HG03460 (cell line): ENCODE results near the gene DSTYK.

ENCODE experiments used
- ATAC-seq: cut with Tn5 transposase; IDR thresholded peaks from one replicate; pipeline ENCODE4 v1.9.1; 2021; ENCODE audit not compliant: unreplicated experiment

The DSTYK gene

DNA sequence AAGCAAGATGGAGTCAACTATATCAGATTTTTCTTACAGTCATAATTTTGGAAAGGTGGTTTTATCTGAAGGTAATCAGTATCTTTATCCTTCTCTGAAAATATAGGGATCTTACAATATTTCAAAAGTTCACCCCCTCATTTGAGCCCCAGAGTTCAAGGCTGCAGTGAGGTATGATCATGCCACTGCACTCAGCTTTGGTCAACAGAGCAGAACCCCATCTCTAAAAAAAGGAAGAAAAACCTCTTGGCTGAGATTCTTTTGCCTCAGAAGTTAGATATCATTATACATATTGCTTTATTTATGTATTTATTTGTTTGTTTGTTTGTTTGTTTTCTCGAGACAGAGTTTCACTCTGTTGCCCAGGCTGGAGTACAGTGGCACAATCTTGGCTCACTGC is 78.2 kb downstream of the DSTYK start:
- no peak for ATAC-seq

- no peak for ATAC-seq
Observed at GRCh38 chr1:205129447-205130029, 82.0 kb downstream of the DSTYK start.

DNA sequence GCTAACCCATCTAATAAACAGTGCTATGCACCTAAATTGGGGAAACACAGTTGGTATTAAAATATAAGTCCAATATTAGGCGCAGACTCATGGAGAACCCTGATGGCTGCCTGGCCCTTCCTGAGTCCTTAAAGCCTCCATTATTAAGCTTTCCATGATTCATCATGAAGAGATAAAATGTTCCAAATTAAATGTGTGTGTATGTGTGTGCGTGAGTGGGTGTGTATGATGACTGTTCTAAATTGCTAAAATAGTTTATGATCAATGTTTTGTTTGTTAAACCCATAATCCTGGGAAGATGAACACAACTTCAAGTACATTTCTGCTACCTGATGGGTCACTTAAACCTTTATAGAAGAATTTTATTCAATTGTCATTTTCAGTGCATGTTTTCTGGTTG is 83.5 kb downstream of the DSTYK start:
- ATAC-seq: no peak

- no peak for ATAC-seq
Observed at GRCh38 chr1:205127646-205128045, 83.9 kb downstream of the DSTYK start.

DNA sequence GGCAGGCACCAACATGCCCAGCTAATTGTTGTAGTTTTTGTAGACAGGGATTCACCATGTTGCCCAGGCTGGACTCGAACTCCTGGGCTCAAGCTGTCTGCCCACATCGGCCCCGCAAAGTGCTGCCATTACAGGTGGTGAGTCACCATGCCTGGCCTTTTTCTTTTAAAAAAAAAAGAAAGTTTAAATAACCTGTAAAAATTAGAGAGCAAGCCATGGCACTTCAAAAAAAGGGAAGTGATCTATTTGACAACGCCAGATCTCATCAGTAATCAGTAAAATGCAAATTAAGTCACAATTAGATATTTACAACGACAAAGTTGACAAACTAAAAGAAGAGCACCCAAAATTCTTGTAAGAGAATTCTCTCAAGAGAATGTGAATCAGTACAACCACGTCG is 86.8 kb downstream of the DSTYK start:
- ATAC-seq: no peak

GRCh38 chr1:205122489-205122882 is 89.0 kb downstream of the DSTYK start:
- peak; percentile 7 for ATAC-seq

DNA sequence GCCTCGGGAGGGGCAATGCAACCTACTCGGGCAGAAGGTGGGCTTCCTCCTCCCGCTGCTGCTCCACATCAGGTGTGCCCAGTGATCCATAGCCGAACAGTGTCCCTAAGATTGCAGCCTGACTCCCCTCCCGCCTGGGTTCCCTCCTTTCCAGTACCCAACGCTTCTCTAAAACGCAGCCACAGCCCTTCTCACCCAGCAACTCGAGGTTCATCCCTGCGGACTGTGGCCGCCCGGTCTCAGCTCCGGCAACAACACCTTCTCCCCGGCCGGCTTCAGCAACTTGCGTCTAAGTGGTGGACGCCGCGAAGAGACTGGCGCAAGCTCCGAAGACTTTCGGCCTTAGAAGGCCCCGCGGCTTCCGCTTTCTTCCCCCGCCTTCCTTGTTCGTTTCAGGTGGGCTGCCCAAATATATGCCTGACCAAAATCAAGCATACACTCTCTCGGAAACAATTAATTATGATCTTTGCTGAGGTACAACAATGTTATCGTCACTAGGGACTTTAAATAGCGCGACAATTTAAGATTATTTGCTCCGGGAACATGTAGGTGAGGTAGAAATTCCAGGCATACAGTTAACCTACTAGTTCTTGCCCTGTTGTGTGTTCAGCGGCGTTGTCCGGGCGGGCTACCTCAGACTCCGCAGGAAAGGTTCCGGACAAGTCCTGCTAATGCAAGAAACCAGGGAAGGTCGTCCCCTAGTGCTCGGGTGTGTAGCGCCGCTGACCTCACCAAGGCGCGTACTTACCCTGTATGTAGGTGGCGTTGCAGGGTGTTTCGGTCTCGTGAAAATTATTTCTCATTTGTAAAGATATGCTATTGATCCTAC is 89.6 kb downstream of the DSTYK start, which contains the start of gene RBBP5:
TSS of gene RBBP5 (minus strand) at position 319 of the 829 bp plus-strand sequence. CDS start at position 214, 105 bp downstream.
- ATAC-seq: peak; percentile 87

DNA sequence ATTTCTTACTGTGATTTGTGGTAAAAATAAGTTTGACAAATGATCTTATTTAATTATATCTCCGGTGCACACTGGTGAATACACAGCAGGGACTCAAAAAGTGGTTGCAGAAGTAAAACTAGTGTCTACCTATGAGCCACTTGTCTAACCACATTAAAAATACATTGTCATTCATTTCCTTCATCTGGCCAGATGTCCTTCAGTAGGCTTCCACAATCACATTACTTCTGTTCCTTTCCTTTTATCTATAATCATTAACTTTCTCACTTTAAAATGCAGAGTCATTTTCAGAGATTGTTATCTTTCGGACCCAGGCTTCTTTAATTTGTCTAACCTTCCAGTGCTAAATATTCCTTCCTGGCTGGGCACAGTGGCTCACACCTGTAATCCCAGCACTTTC is 92.8 kb downstream of the DSTYK start:
- no peak for ATAC-seq

DNA sequence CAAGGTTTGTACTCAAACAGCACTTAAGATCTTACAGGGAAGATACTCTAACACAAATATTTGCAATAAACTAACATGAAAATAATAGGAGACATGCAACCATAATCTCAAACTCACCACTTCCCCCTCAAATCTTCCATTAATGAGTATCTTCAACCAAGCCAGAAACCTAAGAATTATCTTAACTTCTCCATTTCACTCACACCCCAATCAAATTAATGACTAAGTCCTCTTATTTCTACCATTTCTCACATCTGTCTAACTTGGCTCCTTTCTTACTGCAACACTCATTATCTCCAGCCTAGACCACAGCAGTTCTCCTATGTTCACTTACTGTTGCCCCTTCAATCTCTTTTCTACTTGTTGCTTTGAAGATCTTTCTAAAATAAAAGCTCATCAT is 100.1 kb downstream of the DSTYK start:
- ATAC-seq: no peak

DNA sequence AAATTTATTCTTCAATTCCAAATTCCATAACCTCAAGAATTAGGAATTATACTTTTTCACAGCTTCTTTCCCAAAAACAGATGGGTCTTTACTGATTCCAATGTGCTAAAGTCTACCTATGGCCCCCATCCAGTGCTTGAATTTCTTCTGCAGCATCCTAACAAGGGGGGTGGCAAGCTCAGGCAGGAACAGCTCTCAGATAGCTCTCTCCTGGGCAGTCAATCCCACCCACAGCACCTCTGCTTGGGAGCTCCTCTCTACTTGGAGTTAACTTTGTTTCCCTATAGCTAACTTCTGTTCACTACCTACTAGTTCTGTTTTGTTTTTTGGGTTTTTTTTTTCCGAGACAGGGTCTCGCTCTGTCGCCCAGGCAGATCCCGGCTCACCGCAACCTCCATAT is 101.8 kb downstream of the DSTYK start:
- ATAC-seq: no peak

- ATAC-seq: no peak
Observed at GRCh38 chr1:205109269-205109668, 102.2 kb downstream of the DSTYK start.

- ATAC-seq: no peak
Observed at GRCh38 chr1:205108464-205108863, 103.0 kb downstream of the DSTYK start.

GRCh38 chr1:205107327-205107726 is 104.2 kb downstream of the DSTYK start:
- no peak for ATAC-seq

GRCh38 chr1:205102404-205102803 is 109.1 kb downstream of the DSTYK start:
- ATAC-seq: no peak

DNA sequence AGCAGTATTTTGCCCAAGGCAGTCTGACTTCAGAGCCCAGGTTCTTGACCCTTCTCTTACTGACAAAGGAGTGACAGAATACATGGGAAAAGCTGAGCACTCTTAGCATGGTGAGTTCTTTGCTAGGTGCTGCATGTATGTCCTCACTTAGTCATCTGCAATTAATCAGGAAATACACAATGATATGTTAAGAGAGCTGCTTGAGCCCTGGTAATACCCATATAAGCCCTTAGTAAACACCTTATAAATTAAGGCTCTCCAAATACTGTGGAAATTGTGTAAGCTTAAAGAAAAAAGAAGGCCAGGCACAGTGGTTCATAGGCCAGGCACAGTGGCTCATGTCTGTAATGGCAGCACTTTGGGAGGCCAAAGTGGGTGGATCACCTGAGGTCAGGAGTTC is 113.3 kb downstream of the DSTYK start:
- ATAC-seq: no peak

DNA sequence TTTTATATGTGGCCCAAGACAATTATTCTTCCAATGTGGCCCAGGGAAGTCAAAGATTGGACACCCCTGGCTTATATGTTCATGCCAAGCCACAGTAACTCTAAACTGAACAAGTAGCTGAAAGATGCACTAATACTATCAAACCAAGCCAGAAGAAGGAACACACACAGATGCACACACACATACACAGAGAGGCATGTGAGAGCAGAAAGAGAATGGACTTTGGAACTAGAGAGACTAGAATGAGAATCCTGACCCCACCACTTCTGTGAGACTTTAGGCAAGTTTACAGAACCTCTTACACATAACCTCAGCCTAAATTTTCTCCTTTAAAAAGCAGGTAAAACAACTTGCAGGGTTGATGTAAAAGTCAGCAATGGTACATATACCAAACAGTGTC is 116.1 kb downstream of the DSTYK start:
- ATAC-seq: no peak
